HG03139 (cell line): ENCODE data around the gene FBXO45.
A peak's percentile ranks its signal among the peaks of the same experiment; 100 is the strongest.
"Not testable (repeated sequence)": the region's sequence is repeated elsewhere in the genome, so short reads cannot be mapped to it uniquely, and the experiment has no call there.

ENCODE experiments used
- ATAC-seq: cut with Tn5 transposase; IDR thresholded peaks from one replicate; pipeline ENCODE4 v1.9.1; 2021; ENCODE audit not compliant: unreplicated experiment

FBXO45 gene

GRCh38 chr3:196568246-196569002 lies at the start of gene FBXO45, which contains the start of gene WDR53:
TSS of gene FBXO45 (plus strand) at chr3:196568660. CDS start at chr3:196568985, 325 bp downstream.
TSS of gene WDR53 (minus strand) at chr3:196568554. CDS start at chr3:196561475, 7,079 bp downstream.
- ATAC-seq = peak; percentile 93

- no peak for ATAC-seq
Measured at GRCh38 chr3:196518966-196519717, 49.3 kb upstream of the FBXO45 start.

GRCh38 chr3:196519718-196520082 lies 48.8 kb upstream of the FBXO45 start:
- no peak for ATAC-seq

- ATAC-seq = not testable (repeated sequence)
Measured at GRCh38 chr3:196521291-196521690, 47.2 kb upstream of the FBXO45 start.

- no peak for ATAC-seq
Measured at GRCh38 chr3:196523841-196524240, 44.6 kb upstream of the FBXO45 start.

- ATAC-seq = no peak
Measured at GRCh38 chr3:196524527-196524926, 43.9 kb upstream of the FBXO45 start.

- ATAC-seq = no peak
Measured at GRCh38 chr3:196525141-196525540, 43.3 kb upstream of the FBXO45 start.

- peak; percentile 74 for ATAC-seq
Measured at GRCh38 chr3:196528639-196529233, 39.7 kb upstream of the FBXO45 start.

GRCh38 chr3:196531418-196531817 lies 37.0 kb upstream of the FBXO45 start:
- no peak for ATAC-seq

- ATAC-seq = no peak
Measured at GRCh38 chr3:196533260-196533681, 35.2 kb upstream of the FBXO45 start.

GRCh38 chr3:196537319-196537984 lies 31.0 kb upstream of the FBXO45 start:
- ATAC-seq = no peak

- ATAC-seq = no peak
Measured at GRCh38 chr3:196541684-196542445, 26.6 kb upstream of the FBXO45 start.

- ATAC-seq = no peak
Measured at GRCh38 chr3:196544491-196544992, 23.9 kb upstream of the FBXO45 start.

GRCh38 chr3:196546537-196546936 lies 21.9 kb upstream of the FBXO45 start:
- no peak for ATAC-seq

- no peak for ATAC-seq
Measured at GRCh38 chr3:196547067-196547466, 21.4 kb upstream of the FBXO45 start.

- not testable (repeated sequence) for ATAC-seq
Measured at GRCh38 chr3:196549312-196549711, 19.1 kb upstream of the FBXO45 start.

- ATAC-seq = not testable (repeated sequence)
Measured at GRCh38 chr3:196550172-196550571, 18.3 kb upstream of the FBXO45 start.

- ATAC-seq = no peak
Measured at GRCh38 chr3:196552253-196552652, 16.2 kb upstream of the FBXO45 start.

- no peak for ATAC-seq
Measured at GRCh38 chr3:196553551-196553950, 14.9 kb upstream of the FBXO45 start.

GRCh38 chr3:196554205-196554604 lies 14.3 kb upstream of the FBXO45 start:
- ATAC-seq = no peak
